HG03565 (cell line): Measurements from ENCODE around the gene ANKRD30A.
"Not testable (repeated sequence)": the region's sequence is repeated elsewhere in the genome, so short reads cannot be mapped to it uniquely, and the experiment has no call there.

ENCODE experiments used
- ATAC-seq: cut with Tn5 transposase; IDR thresholded peaks from one replicate; pipeline ENCODE4 v1.9.1; 2021; ENCODE audit warnings: mild to moderate bottlenecking, moderate library complexity; ENCODE audit not compliant: unreplicated experiment

Gene ANKRD30A

GRCh38 chr10:37125191-37125732 lies at the start of gene ANKRD30A:
Gene ANKRD30A, plus strand, starts transcription at chr10:37125598. Its CDS starts 190 bp downstream, at chr10:37125788.
- no peak for ATAC-seq

- ATAC-seq, result not testable (repeated sequence)
These were observed 49.3 kb upstream of the ANKRD30A start for GRCh38 chr10:37076083-37076482.

GRCh38 chr10:37095792-37096573 lies 29.4 kb upstream of the ANKRD30A start:
- ATAC-seq, result no peak

- ATAC-seq, result no peak
These were observed 24.1 kb upstream of the ANKRD30A start for GRCh38 chr10:37101261-37101660.

GRCh38 chr10:37109000-37109399 lies 16.4 kb upstream of the ANKRD30A start:
- ATAC-seq, result no peak

GRCh38 chr10:37124532-37124931 lies 866 bp upstream of the ANKRD30A start:
- ATAC-seq, result no peak

- ATAC-seq, result no peak
These were observed 523 bp downstream of the ANKRD30A start for GRCh38 chr10:37125921-37126320.

- no peak for ATAC-seq
These were observed 21.0 kb downstream of the ANKRD30A start for GRCh38 chr10:37146443-37146842.

GRCh38 chr10:37162430-37162829 lies 37.0 kb downstream of the ANKRD30A start:
- not testable (repeated sequence) for ATAC-seq

GRCh38 chr10:37171945-37172344 lies 46.5 kb downstream of the ANKRD30A start:
- ATAC-seq, result not testable (repeated sequence)

GRCh38 chr10:37178296-37178695 lies 52.9 kb downstream of the ANKRD30A start:
- ATAC-seq, result not testable (repeated sequence)

GRCh38 chr10:37182719-37183118 lies 57.3 kb downstream of the ANKRD30A start:
- not testable (repeated sequence) for ATAC-seq

- ATAC-seq, result no peak
These were observed 80.7 kb downstream of the ANKRD30A start for GRCh38 chr10:37206132-37206531.

- no peak for ATAC-seq
These were observed 95.5 kb downstream of the ANKRD30A start for GRCh38 chr10:37220866-37221265.

GRCh38 chr10:37222046-37222445 lies 96.6 kb downstream of the ANKRD30A start:
- no peak for ATAC-seq

GRCh38 chr10:37225163-37225562 lies 99.8 kb downstream of the ANKRD30A start:
- ATAC-seq, result no peak

GRCh38 chr10:37226524-37226923 lies 101.1 kb downstream of the ANKRD30A start:
- ATAC-seq, result no peak

- ATAC-seq, result no peak
These were observed 109.3 kb downstream of the ANKRD30A start for GRCh38 chr10:37234692-37235091.

GRCh38 chr10:37236093-37236492 lies 110.7 kb downstream of the ANKRD30A start:
- ATAC-seq, result no peak

- no peak for ATAC-seq
These were observed 114.8 kb downstream of the ANKRD30A start for GRCh38 chr10:37240223-37240622.

- no peak for ATAC-seq
These were observed 121.2 kb downstream of the ANKRD30A start for GRCh38 chr10:37246637-37247036.

- not testable (repeated sequence) for ATAC-seq
These were observed 130.4 kb downstream of the ANKRD30A start for GRCh38 chr10:37255837-37256236.
